WI38 (cell line): Measurements from ENCODE around the gene DDI2.
A peak's percentile ranks its signal among the peaks of the same experiment; 100 is the strongest.

Source experiments
- H3K4me3 ChIP-seq: 2 replicates; pipeline ENCODE4 v1.5.1; 2011; ENCODE audit warnings: low read depth, mild to moderate bottlenecking, control low read depth, low read length
- TF ChIP-seq, protein P1 (sequence below): IDR thresholded peaks from 2 replicates; pipeline ENCODE4 v1.5.1; 2012; ENCODE audit warnings: low read depth, mild to moderate bottlenecking, control low read depth, low read length

DDI2 gene

DNA sequence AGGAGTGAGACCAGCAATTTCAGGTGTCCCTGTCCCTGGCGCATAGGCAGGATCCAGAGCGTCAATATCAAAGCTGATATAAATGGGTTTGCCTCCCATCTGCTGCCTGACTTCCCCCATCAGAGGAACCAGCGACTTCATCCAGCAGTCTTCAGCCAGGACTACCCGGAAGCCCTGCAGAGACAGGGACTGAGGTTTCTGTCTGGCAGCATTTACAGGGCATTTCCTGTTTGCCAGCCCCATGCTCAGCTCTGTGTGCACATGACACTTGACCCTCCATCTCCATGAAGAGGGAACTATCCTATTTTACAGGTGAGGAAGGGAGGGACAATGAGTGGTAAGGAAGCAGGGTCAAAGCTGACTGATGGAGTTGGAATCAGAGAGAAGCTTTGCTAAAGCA is 39.6 kb upstream of the DDI2 start:
- H3K4me3 ChIP-seq = no peak overlapping the region

DNA sequence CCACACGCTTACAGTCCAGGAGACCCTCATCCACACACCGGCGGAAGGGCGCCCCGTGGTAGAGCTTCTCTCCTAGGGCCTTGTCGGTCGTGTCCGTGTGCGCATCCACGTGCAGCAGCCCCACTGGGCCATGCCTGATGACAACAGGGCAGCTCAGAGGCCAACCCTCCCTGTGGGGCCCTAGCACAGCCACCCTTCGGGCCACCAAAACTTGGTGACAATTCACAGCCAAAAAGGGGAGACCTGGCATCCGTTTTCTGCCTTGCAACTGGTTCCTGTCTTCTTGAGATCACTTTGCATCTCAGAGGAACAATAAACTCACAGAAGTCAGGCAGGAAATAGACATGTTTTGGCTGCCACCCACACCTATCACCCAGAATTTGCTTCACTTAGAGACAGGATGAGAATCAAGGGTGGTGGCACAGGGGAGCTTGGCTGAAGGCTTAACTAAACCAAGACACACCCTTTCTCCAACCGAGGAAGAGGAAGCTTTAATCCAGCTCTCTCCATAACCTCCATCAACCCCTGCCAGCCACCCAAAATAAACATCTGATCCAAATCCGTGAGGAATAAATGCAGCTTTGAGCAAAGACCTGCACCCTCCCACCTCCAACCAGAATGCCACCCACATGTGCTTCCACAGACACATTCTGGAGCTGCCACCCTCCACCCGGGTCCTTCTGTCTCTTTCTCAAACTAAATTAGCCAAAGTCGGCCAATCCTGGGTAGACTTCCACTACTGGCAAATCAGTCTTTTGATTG is 38.2 kb upstream of the DDI2 start:
- H3K4me3 ChIP-seq = no peak overlapping the region
- TF ChIP-seq, protein P1, sequence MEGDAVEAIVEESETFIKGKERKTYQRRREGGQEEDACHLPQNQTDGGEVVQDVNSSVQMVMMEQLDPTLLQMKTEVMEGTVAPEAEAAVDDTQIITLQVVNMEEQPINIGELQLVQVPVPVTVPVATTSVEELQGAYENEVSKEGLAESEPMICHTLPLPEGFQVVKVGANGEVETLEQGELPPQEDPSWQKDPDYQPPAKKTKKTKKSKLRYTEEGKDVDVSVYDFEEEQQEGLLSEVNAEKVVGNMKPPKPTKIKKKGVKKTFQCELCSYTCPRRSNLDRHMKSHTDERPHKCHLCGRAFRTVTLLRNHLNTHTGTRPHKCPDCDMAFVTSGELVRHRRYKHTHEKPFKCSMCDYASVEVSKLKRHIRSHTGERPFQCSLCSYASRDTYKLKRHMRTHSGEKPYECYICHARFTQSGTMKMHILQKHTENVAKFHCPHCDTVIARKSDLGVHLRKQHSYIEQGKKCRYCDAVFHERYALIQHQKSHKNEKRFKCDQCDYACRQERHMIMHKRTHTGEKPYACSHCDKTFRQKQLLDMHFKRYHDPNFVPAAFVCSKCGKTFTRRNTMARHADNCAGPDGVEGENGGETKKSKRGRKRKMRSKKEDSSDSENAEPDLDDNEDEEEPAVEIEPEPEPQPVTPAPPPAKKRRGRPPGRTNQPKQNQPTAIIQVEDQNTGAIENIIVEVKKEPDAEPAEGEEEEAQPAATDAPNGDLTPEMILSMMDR = no peak

More for the DNA sequence above, 39.6 kb upstream of the DDI2 start:
- TF ChIP-seq, protein P1 = no peak

DNA sequence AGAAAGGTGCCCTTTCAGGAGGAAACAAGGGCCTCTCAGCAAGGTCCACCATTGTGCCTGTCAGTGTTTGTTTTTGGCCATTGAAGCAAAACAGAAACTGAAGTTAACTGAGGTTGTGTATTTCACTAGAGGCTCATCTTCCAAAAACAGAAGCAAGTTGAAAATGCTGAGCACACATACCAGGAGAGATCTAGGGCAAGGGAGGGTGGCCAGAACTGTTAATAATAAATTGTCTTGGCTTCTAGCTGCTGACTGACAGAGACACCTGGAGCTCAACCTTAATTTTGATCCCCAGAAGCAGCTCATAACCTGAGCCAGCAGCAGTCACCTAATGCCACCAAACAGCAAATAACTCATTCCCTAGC is 37.6 kb upstream of the DDI2 start:
- H3K4me3 ChIP-seq = no peak overlapping the region
- TF ChIP-seq, protein P1 = no peak

DNA sequence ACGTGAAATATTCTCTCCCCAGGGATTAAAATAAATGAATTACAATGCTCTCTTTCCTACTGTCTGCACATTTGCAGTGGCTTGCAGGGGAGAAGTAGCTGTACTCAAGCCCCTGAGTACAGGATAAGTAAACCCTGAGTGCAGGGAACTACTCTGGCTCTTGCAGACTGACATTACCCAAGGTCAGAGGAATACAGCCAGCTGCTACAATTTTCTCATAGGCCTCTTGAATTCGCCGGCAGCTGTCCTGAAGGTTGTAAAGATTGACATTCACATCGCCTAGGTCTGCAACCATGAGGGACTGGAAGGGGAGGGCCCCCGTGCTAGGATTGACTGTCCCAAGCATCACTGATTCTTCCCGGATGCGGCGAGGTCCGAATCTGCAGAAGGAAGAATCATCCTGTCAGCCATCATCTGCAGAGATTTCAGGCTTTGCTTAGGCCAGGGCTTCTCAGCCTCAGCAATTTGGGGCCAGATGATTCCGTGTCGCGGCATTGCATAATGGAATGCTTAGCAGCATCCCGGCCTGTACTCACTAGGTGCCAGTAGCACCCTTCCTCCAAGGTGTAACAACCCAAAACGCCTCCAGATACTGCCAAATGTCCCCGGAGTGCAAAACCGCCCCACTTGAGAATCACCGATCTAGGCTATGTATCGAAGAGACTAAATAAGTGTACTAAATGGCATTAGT is 34.1 kb upstream of the DDI2 start:
- TF ChIP-seq, protein P1 = no peak
- no peak overlapping the region for H3K4me3 ChIP-seq

DNA sequence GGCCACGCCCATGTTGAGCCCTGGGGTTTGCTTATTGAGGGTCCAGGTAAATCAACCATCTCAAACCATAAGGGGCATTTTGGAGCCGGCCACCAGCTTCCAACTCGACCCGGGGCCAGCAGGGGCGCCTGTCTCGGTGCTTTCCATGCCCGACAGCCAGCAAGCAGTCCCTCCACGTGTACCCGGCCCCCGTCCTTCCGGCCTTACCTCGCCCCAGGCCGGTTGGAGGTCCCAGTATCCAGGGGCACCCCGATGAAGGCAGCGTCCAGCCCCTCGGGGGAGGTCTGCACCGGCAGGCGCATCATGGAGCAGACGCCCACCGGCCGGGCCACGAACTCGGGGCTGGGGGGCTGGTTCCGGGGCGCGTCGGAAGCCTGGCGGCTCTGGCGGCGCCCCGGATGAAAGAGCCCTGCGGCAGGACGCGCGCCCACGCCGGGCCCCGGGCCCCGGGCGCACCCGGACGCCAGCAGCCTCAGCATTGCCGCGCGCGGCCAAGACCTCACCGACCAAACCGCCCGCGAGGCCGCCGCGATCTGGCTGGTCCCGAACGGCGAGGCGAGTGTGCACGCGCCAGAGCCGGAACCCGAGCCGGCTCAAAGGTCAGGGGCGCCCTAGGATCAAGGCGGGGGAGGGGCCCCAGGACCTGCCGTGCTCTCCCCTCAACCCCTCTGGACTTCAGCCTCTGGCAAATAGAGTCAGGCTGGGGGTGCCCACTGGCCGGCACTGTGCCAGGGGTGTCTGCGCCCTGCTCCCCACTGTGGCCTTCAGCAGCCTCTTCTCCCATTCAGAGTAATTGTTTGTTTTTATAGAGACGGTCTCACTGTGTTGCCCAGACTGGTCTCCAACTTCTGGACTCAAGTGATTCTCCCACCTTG is 32.5 kb upstream of the DDI2 start, which contains the start of gene AGMAT:
Gene AGMAT, minus strand, starts transcription at position 563 of the 875 bp plus-strand sequence. Its CDS starts 84 bp downstream, at position 479.
- TF ChIP-seq, protein P1 = peak; percentile 28; the same call in 1 of the 2 replicates
- H3K4me3 ChIP-seq = peak within 1 kb of the TSS; percentile 31

DNA sequence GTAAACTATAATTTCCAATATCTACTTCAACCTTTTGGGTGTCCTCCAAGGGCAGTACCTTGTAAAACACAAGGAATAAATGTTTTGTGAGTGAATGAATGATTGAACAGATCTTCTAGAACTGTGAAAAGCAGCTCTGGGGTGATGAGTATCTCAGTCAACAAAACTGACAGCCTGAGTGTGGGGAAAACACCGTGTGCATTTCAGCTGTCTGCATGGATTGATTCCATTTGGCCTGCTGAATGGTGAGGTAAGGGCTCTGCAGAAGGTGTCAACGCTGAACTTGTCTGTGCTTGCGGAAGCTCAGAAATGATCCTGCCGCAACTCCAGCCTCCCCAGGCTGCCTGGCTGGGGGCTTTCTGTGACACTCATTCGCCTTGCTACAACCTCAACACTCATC is 25.0 kb upstream of the DDI2 start:
- H3K4me3 ChIP-seq = no peak overlapping the region
- TF ChIP-seq, protein P1 = no peak
